MM.1S (cell line): ENCODE data around the gene CD46.

ENCODE experiments used
- DNase-seq: peaks from one replicate; pipeline ENCODE4 v3.0.0-alpha.2; 2015
- H2AFZ ChIP-seq: fragments of 300-600 bp; sonication (generic); 2 replicates; pipeline ENCODE4 v1.6.0; 2016; ENCODE audit warnings: antibody characterized with exemption, low read length
- H3F3A ChIP-seq: fragments of 300-600 bp; sonication (generic); 2 replicates; pipeline ENCODE4 v1.6.1; 2016; ENCODE audit warnings: mild to moderate bottlenecking, antibody characterized with exemption, low read length, moderate library complexity, mixed read lengths; ENCODE audit not compliant: insufficient read depth
- H3K27ac ChIP-seq: fragments of 300-600 bp; sonication (generic); 2 replicates; pipeline ENCODE4 v1.5.1; 2016; ENCODE audit warnings: mild to moderate bottlenecking, low read length
- H3K27me3 ChIP-seq: fragments of 300-600 bp; sonication (generic); replicated peaks from 2 replicates; pipeline ENCODE4 v1.6.0; 2016; ENCODE audit warnings: low read length; ENCODE audit not compliant: insufficient read depth
- H3K36me3 ChIP-seq: fragments of 300-600 bp; sonication (generic); replicated peaks from 2 replicates; pipeline ENCODE4 v1.6.1; 2016; ENCODE audit warnings: mild to moderate bottlenecking, low read length, mixed read lengths; ENCODE audit not compliant: insufficient read depth
- H3K4me1 ChIP-seq: fragments of 300-600 bp; sonication (generic); 2 replicates; pipeline ENCODE4 v1.6.1; 2016; ENCODE audit warnings: low read length, mixed read lengths
- H3K4me2 ChIP-seq: fragments of 300-600 bp; sonication (generic); 2 replicates; pipeline ENCODE4 v1.6.0; 2016; ENCODE audit warnings: low read depth, low read length
- H3K4me3 ChIP-seq: fragments of 300-600 bp; sonication (generic); 2 replicates; pipeline ENCODE4 v1.5.1; 2016; ENCODE audit warnings: low read length, mixed read lengths
- H3K79me2 ChIP-seq: fragments of 300-600 bp; sonication (generic); 2 replicates; pipeline ENCODE4 v1.6.1; 2016; ENCODE audit warnings: mixed run types, low read length, mixed read lengths
- H3K9ac ChIP-seq: fragments of 300-600 bp; sonication (generic); 2 replicates; pipeline ENCODE4 v1.6.1; 2016; ENCODE audit warnings: low read length, mixed read lengths
- H3K9me2 ChIP-seq: fragments of 300-600 bp; sonication (generic); replicated peaks from 2 replicates; pipeline ENCODE4 v1.6.1; 2016; ENCODE audit warnings: mild to moderate bottlenecking, low read length, mixed read lengths; ENCODE audit not compliant: insufficient read depth
- H3K9me3 ChIP-seq: fragments of 300-600 bp; sonication (generic); replicated peaks from 2 replicates; pipeline ENCODE4 v1.6.1; 2016; ENCODE audit warnings: mild to moderate bottlenecking, low read length, mixed read lengths; ENCODE audit not compliant: insufficient read depth
- H4K20me1 ChIP-seq: fragments of 300-600 bp; sonication (generic); 2 replicates; pipeline ENCODE4 v1.6.1; 2016; ENCODE audit warnings: mild to moderate bottlenecking, low read length, moderate library complexity, mixed read lengths; ENCODE audit not compliant: insufficient read depth
- CTCF ChIP-seq: fragments of 300-600 bp; sonication (generic); IDR thresholded peaks from 2 replicates; pipeline ENCODE4 v1.5.1; 2016; ENCODE audit warnings: antibody characterized with exemption, low read length, mixed read lengths
- EZH2 ChIP-seq: fragments of 300-600 bp; sonication (generic); optimal IDR thresholded peaks from 2 replicates; pipeline ENCODE3; 2017; ENCODE audit warnings: low read depth, mild to moderate bottlenecking, antibody characterized with exemption, low read length, mixed read lengths
- EZH2phosphoT487 ChIP-seq: fragments of 300-600 bp; sonication (generic); IDR thresholded peaks from 2 replicates; pipeline ENCODE4 v1.6.1; 2018; ENCODE audit warnings: antibody characterized with exemption, low read length

The CD46 gene

GRCh38 chr1:207840380-207840779 is 88.5 kb downstream of the CD46 start:
- H3F3A ChIP-seq, result no peaks in the 10 kb centered on the region
- H4K20me1 ChIP-seq, result no peaks in the 10 kb centered on the region
- H3K9me3 ChIP-seq, result no peaks in the 10 kb centered on the region
- H3K4me1 ChIP-seq, result no peaks in the 10 kb centered on the region
- H3K27ac ChIP-seq, result no peak overlapping the region
- H3K4me2 ChIP-seq, result no peak overlapping the region
- no peak overlapping the region for H3K4me3 ChIP-seq
- no peaks in the 10 kb centered on the region for H3K36me3 ChIP-seq
- DNase-seq, result no peak
- H3K9me2 ChIP-seq, result no peaks in the 10 kb centered on the region
- TF ChIP-seq CTCF, result peak; percentile 7; the same call in 1 of the 2 replicates
- no peak for TF ChIP-seq EZH2
- no peak overlapping the region for H2AFZ ChIP-seq
- no peak overlapping the region for H3K9ac ChIP-seq
- H3K27me3 ChIP-seq, result no peaks in the 10 kb centered on the region
- H3K79me2 ChIP-seq, result peaks cover 75% of the 10 kb centered on the region

GRCh38 chr1:207841293-207841692 is 89.4 kb downstream of the CD46 start:
- Histone ChIP-seq H3K36me3 (no peaks in the 10 kb centered on the region), H3K27ac (no peak overlapping the region), H3K4me2 (no peak overlapping the region), H2AFZ (no peak overlapping the region), H3F3A (no peaks in the 10 kb centered on the region), H4K20me1 (no peaks in the 10 kb centered on the region), H3K4me3 (no peak overlapping the region), H3K79me2 (peaks cover 77% of the 10 kb centered on the region), H3K27me3 (no peaks in the 10 kb centered on the region), H3K9ac (no peak overlapping the region), H3K9me2 (no peaks in the 10 kb centered on the region), H3K4me1 (no peaks in the 10 kb centered on the region), H3K9me3 (no peaks in the 10 kb centered on the region)
- DNase-seq, result no peak
- no peak for TF ChIP-seq EZH2
- no peak for TF ChIP-seq EZH2phosphoT487
- TF ChIP-seq CTCF, result no peak

- Histone ChIP-seq H3K4me2 (no peak overlapping the region), H3K27ac (no peak overlapping the region), H3K4me1 (no peaks in the 10 kb centered on the region), H2AFZ (no peak overlapping the region), H3K9me3 (no peaks in the 10 kb centered on the region), H3K27me3 (no peaks in the 10 kb centered on the region), H3F3A (no peaks in the 10 kb centered on the region), H3K9ac (no peak overlapping the region), H3K4me3 (no peak overlapping the region), H4K20me1 (no peaks in the 10 kb centered on the region), H3K79me2 (peaks cover 78% of the 10 kb centered on the region), H3K36me3 (no peaks in the 10 kb centered on the region), H3K9me2 (no peaks in the 10 kb centered on the region)
- no peak for DNase-seq
- no peak for TF ChIP-seq CTCF
Measured at GRCh38 chr1:207841901-207842300, 90.0 kb downstream of the CD46 start.

GRCh38 chr1:207842506-207842905 is 90.7 kb downstream of the CD46 start:
- Histone ChIP-seq H3K79me2 (peaks cover 77% of the 10 kb centered on the region), H3K36me3 (no peaks in the 10 kb centered on the region), H3K27ac (no peak overlapping the region), H3F3A (no peaks in the 10 kb centered on the region), H3K27me3 (no peaks in the 10 kb centered on the region), H3K4me1 (no peaks in the 10 kb centered on the region), H3K9me2 (no peaks in the 10 kb centered on the region), H2AFZ (no peak overlapping the region), H3K4me3 (no peak overlapping the region), H3K4me2 (no peak overlapping the region), H4K20me1 (no peaks in the 10 kb centered on the region), H3K9ac (no peak overlapping the region), H3K9me3 (no peaks in the 10 kb centered on the region)
- no peak for DNase-seq
- no peak for TF ChIP-seq EZH2phosphoT487
- TF ChIP-seq EZH2, result no peak
